ENCODE results near the gene VSIG10.

DNA sequence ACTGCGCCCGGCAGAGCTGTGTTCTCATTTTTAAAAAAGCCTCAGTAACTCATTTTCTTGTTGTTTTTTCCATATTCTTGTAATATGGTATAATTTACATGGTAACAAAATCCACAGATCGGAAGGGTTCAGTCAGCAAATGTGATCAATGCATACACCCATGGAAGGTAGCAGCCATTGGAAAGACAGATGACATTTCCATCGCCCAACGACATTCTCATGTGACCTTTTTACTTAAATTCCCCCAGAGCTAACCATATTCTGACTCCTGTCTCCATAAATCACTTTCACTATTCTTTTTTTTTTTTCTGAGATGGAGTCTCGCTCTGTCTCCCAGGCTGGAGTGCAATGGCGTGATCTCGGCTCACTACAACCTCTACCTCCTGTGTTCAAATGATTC, 37.0 kb upstream of the VSIG10 start:
- TF ChIP-seq, protein P1, sequence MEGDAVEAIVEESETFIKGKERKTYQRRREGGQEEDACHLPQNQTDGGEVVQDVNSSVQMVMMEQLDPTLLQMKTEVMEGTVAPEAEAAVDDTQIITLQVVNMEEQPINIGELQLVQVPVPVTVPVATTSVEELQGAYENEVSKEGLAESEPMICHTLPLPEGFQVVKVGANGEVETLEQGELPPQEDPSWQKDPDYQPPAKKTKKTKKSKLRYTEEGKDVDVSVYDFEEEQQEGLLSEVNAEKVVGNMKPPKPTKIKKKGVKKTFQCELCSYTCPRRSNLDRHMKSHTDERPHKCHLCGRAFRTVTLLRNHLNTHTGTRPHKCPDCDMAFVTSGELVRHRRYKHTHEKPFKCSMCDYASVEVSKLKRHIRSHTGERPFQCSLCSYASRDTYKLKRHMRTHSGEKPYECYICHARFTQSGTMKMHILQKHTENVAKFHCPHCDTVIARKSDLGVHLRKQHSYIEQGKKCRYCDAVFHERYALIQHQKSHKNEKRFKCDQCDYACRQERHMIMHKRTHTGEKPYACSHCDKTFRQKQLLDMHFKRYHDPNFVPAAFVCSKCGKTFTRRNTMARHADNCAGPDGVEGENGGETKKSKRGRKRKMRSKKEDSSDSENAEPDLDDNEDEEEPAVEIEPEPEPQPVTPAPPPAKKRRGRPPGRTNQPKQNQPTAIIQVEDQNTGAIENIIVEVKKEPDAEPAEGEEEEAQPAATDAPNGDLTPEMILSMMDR (IDR thresholded peaks at IDR 0.05; ENCODE audit: insufficient read depth, low read length), result no peak
- TF ChIP-seq POLR2AphosphoS5 (IDR thresholded peaks at IDR 0.05; ENCODE audit: low read depth) (no peak), SPI1 (IDR thresholded peaks at IDR 0.05; ENCODE audit: borderline replicate concordance, low read depth) (no peak), GABPA (IDR thresholded peaks at IDR 0.05; ENCODE audit: low read depth) (no peak)
- TF ChIP-seq, protein P2, sequence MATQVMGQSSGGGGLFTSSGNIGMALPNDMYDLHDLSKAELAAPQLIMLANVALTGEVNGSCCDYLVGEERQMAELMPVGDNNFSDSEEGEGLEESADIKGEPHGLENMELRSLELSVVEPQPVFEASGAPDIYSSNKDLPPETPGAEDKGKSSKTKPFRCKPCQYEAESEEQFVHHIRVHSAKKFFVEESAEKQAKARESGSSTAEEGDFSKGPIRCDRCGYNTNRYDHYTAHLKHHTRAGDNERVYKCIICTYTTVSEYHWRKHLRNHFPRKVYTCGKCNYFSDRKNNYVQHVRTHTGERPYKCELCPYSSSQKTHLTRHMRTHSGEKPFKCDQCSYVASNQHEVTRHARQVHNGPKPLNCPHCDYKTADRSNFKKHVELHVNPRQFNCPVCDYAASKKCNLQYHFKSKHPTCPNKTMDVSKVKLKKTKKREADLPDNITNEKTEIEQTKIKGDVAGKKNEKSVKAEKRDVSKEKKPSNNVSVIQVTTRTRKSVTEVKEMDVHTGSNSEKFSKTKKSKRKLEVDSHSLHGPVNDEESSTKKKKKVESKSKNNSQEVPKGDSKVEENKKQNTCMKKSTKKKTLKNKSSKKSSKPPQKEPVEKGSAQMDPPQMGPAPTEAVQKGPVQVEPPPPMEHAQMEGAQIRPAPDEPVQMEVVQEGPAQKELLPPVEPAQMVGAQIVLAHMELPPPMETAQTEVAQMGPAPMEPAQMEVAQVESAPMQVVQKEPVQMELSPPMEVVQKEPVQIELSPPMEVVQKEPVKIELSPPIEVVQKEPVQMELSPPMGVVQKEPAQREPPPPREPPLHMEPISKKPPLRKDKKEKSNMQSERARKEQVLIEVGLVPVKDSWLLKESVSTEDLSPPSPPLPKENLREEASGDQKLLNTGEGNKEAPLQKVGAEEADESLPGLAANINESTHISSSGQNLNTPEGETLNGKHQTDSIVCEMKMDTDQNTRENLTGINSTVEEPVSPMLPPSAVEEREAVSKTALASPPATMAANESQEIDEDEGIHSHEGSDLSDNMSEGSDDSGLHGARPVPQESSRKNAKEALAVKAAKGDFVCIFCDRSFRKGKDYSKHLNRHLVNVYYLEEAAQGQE (IDR thresholded peaks at IDR 0.05; ENCODE audit: insufficient replicate concordance, low read depth), result no peak

Measured in HL-60 (cell line).